ENCODE measurements around the gene ICE2.

ICE2 gene

DNA sequence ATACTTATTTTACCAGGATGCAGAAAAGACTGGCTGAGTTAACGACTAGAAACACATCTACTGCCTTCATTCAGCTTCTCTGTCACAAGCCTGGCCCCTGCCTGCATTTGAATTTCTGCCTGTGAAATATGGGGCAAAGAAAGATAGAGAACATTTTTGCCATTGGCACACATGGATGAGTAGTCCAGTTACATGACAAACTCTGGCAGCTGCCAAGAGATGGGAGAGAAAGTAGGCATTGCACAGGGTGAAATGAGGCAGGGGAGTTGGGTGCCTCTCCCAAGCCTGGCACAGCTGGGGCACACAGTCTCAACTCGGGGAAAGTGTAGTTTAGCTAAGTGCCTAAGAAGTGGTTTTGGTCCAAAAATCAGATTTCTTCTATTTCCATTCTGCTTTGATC lies 105.2 kb downstream of the ICE2 start:
- TF ChIP-seq, protein P1, sequence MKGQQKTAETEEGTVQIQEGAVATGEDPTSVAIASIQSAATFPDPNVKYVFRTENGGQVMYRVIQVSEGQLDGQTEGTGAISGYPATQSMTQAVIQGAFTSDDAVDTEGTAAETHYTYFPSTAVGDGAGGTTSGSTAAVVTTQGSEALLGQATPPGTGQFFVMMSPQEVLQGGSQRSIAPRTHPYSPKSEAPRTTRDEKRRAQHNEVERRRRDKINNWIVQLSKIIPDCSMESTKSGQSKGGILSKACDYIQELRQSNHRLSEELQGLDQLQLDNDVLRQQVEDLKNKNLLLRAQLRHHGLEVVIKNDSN (IDR thresholded peaks at IDR 0.05), result no peak
- TF ChIP-seq ZBTB7A (IDR thresholded peaks at IDR 0.05; ENCODE audit: low read depth) (no peak), EP300 (IDR thresholded peaks at IDR 0.05; ENCODE audit: borderline replicate concordance) (no peak), RAD21 (IDR thresholded peaks at IDR 0.05; ENCODE audit: low read depth) (no peak), YY1 (IDR thresholded peaks at IDR 0.05; ENCODE audit: low read depth) (no peak), CEBPB (IDR thresholded peaks at IDR 0.05) (no peak)

DNA sequence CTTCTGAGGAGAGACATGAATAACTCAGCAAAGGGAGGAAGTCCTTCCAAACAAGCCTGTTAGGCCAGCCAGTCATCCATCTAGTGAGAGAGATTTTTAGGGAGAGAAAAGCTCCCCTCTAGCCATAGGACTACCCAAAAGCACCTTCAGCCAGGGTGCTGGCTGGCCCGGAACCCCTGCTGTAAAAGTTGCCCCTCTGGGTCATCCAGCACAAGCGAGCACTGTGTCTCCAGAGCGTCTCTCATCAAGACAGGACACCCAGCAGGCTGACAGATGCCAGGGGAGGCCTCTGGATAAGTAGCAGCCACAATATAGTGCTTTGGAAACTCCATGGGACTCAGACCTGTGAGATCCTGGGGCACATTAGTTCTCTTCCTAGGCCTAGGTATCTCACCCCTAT lies 105.6 kb downstream of the ICE2 start:
- TF ChIP-seq CREB1 (IDR thresholded peaks at IDR 0.05; ENCODE audit: low read depth) (no peak), RAD21 (IDR thresholded peaks at IDR 0.05; ENCODE audit: low read depth) (no peak), NFIC (IDR thresholded peaks at IDR 0.05) (no peak), TEAD4 (IDR thresholded peaks at IDR 0.05) (no peak), TCF12 (IDR thresholded peaks at IDR 0.05; ENCODE audit: low read depth) (no peak), YY1 (IDR thresholded peaks at IDR 0.05; ENCODE audit: low read depth) (no peak), ZBTB7A (IDR thresholded peaks at IDR 0.05; ENCODE audit: low read depth) (no peak)
- TF ChIP-seq, protein P1 (IDR thresholded peaks at IDR 0.05), result no peak
- TF ChIP-seq, protein P2, sequence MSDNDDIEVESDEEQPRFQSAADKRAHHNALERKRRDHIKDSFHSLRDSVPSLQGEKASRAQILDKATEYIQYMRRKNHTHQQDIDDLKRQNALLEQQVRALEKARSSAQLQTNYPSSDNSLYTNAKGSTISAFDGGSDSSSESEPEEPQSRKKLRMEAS (IDR thresholded peaks at IDR 0.05), result no peak

DNA sequence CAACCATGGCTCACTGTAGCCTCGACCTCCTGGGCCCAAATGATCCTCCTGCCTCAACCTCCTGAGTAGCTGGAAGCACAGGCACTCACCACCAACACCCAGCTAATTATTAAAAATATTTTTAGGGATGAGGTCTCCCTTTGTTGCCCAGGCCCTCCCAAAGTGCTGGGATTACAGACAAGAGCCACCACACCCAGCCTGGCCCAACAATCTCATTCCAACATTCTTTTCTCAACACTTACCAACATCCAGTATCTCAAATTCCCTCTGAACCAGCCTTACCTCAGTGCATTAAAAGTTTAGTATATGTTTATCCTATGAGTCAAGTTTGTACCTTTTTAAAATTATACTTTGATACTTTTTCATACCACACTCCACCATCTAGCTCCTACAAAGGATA lies 106.2 kb downstream of the ICE2 start:
- TF ChIP-seq, protein P2 (IDR thresholded peaks at IDR 0.05), result no peak
- TF ChIP-seq CREB1 (IDR thresholded peaks at IDR 0.05; ENCODE audit: low read depth), result no peak
- 0 out of 2 replicates have a peak, but pooled peaks have one; percentile 7 for TF ChIP-seq TEAD4 (IDR thresholded peaks at IDR 0.05)
- no peak for TF ChIP-seq TAF1 (IDR thresholded peaks at IDR 0.05; ENCODE audit: low read depth)
- 0 out of 2 replicates have a peak, but pooled peaks have one; percentile 35 for TF ChIP-seq TCF12 (IDR thresholded peaks at IDR 0.05; ENCODE audit: low read depth)
- no peak for TF ChIP-seq ZBTB7A (IDR thresholded peaks at IDR 0.05; ENCODE audit: low read depth)

DNA sequence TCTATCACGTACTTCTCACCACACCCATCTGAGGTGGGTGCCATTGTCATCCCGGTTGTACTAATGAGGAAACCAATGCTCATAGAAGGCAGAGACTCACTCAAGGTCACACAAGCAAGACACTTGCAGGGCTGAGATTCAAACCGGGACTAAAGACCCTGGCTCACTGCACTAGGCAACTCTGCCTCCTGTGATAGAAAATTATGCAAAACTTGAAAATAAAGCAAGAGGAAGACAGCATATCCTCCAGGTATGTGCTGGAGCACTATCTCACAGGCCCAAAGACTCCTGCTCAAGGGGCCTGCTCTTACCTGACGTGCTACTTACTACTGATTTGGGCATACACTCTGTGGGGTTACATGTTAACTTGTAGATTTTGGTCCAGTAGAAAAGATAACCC lies 106.7 kb downstream of the ICE2 start:
- no peak for TF ChIP-seq FOXM1 (IDR thresholded peaks at IDR 0.05; ENCODE audit: borderline replicate concordance, low read depth)
- TF ChIP-seq NFIC (IDR thresholded peaks at IDR 0.05), result no peak
- no peak for TF ChIP-seq RAD21 (IDR thresholded peaks at IDR 0.05; ENCODE audit: low read depth)
- no peak for TF ChIP-seq YY1 (IDR thresholded peaks at IDR 0.05; ENCODE audit: low read depth)
- no peak for TF ChIP-seq CEBPB (IDR thresholded peaks at IDR 0.05)
- no peak for TF ChIP-seq TEAD4 (IDR thresholded peaks at IDR 0.05)
- TF ChIP-seq CREB1 (IDR thresholded peaks at IDR 0.05; ENCODE audit: low read depth), result no peak
- no peak for TF ChIP-seq EGR1 (IDR thresholded peaks at IDR 0.05)
- no peak for TF ChIP-seq TAF1 (IDR thresholded peaks at IDR 0.05; ENCODE audit: low read depth)
- TF ChIP-seq, protein P1 (IDR thresholded peaks at IDR 0.05), result no peak
- TF ChIP-seq, protein P2 (IDR thresholded peaks at IDR 0.05), result no peak

DNA sequence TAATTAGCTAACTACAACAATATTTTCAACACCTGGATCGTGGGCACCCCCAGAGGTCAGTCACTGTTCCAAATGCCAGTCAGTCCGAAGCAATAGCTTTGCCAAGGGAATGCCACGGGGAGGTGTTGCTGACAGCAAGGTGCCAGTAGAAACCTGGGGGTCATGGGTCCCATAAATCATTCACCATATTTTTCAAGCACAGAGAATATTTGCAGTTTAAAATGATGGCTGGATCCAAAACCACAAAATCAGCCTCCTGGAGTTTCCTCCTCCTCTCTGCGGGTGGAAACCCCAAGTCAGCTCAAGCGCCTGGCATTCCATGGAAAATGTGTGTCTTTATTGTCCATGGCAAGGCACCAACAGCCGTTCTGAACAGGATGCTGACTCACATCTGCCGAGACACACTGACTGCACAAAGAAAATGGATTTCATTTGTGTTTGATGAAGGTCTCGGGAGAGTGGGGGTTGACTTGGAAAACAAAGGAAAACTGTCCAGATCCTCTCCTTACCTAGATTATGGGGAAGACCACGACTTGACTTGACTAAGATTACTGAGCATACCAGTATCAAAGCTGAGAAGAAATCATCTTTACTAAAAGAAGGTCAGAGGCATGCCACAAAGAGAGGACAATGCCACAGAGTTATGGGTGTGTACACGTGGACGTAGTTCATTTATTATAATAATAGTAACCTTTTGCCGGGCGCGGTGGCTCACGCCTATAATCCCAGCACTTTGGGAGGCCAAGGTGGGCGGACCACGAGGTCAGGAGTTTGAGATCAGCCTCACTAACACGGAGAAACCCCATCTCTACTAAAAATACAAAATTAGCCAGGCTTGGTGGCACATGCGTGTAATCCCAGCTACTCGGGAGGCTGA lies 107.5 kb downstream of the ICE2 start:
- TF ChIP-seq, protein P2 (IDR thresholded peaks at IDR 0.05), result peak; percentile 64
- TF ChIP-seq, protein P1 (IDR thresholded peaks at IDR 0.05), result 0 out of 2 replicates have a peak, but pooled peaks have one; percentile 25
- TF ChIP-seq RAD21 (IDR thresholded peaks at IDR 0.05; ENCODE audit: low read depth) (peak; percentile 19; the same call in 1 of the 2 replicates), TAF1 (IDR thresholded peaks at IDR 0.05; ENCODE audit: low read depth) (no peak), TEAD4 (IDR thresholded peaks at IDR 0.05) (peak; percentile 98), YY1 (IDR thresholded peaks at IDR 0.05; ENCODE audit: low read depth) (peak; percentile 73), EP300 (IDR thresholded peaks at IDR 0.05; ENCODE audit: borderline replicate concordance) (peak; percentile 100), TCF12 (IDR thresholded peaks at IDR 0.05; ENCODE audit: low read depth) (peak; percentile 100), FOXM1 (IDR thresholded peaks at IDR 0.05; ENCODE audit: borderline replicate concordance, low read depth) (peak; percentile 99), CREB1 (IDR thresholded peaks at IDR 0.05; ENCODE audit: low read depth) (no peak), EGR1 (IDR thresholded peaks at IDR 0.05) (peak; percentile 17; the same call in 1 of the 2 replicates), NFIC (IDR thresholded peaks at IDR 0.05) (peak; percentile 99), CEBPB (IDR thresholded peaks at IDR 0.05) (peak; percentile 68), ZBTB7A (IDR thresholded peaks at IDR 0.05; ENCODE audit: low read depth) (no peak)
- TF ChIP-seq, protein P3, sequence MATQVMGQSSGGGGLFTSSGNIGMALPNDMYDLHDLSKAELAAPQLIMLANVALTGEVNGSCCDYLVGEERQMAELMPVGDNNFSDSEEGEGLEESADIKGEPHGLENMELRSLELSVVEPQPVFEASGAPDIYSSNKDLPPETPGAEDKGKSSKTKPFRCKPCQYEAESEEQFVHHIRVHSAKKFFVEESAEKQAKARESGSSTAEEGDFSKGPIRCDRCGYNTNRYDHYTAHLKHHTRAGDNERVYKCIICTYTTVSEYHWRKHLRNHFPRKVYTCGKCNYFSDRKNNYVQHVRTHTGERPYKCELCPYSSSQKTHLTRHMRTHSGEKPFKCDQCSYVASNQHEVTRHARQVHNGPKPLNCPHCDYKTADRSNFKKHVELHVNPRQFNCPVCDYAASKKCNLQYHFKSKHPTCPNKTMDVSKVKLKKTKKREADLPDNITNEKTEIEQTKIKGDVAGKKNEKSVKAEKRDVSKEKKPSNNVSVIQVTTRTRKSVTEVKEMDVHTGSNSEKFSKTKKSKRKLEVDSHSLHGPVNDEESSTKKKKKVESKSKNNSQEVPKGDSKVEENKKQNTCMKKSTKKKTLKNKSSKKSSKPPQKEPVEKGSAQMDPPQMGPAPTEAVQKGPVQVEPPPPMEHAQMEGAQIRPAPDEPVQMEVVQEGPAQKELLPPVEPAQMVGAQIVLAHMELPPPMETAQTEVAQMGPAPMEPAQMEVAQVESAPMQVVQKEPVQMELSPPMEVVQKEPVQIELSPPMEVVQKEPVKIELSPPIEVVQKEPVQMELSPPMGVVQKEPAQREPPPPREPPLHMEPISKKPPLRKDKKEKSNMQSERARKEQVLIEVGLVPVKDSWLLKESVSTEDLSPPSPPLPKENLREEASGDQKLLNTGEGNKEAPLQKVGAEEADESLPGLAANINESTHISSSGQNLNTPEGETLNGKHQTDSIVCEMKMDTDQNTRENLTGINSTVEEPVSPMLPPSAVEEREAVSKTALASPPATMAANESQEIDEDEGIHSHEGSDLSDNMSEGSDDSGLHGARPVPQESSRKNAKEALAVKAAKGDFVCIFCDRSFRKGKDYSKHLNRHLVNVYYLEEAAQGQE (IDR thresholded peaks at IDR 0.05; ENCODE audit: low read depth), result peak; percentile 35; the same call in 1 of the 2 replicates

DNA sequence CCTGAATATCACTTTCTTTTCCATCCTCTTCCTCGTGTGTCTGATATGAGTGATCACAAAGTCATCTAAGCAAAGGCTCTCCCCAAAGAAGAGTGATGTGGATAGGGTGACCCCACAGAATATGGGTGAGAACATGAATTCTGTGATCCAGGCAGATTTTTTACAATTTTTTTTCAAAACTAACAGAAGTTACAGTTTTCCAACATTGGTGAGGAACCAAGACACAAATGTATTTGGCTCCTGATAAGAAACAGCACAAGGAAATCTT lies 108.1 kb downstream of the ICE2 start:
- TF ChIP-seq TCF12 (IDR thresholded peaks at IDR 0.05; ENCODE audit: low read depth) (no peak), CREB1 (IDR thresholded peaks at IDR 0.05; ENCODE audit: low read depth) (no peak), TAF1 (IDR thresholded peaks at IDR 0.05; ENCODE audit: low read depth) (no peak), CEBPB (IDR thresholded peaks at IDR 0.05) (no peak), TEAD4 (IDR thresholded peaks at IDR 0.05) (no peak), NFIC (IDR thresholded peaks at IDR 0.05) (no peak), YY1 (IDR thresholded peaks at IDR 0.05; ENCODE audit: low read depth) (no peak), RAD21 (IDR thresholded peaks at IDR 0.05; ENCODE audit: low read depth) (no peak), FOXM1 (IDR thresholded peaks at IDR 0.05; ENCODE audit: borderline replicate concordance, low read depth) (no peak), EP300 (IDR thresholded peaks at IDR 0.05; ENCODE audit: borderline replicate concordance) (no peak)
- TF ChIP-seq, protein P1 (IDR thresholded peaks at IDR 0.05), result no peak
- TF ChIP-seq, protein P2 (IDR thresholded peaks at IDR 0.05), result no peak
- TF ChIP-seq, protein P3 (IDR thresholded peaks at IDR 0.05; ENCODE audit: low read depth), result no peak

Measured in Ishikawa (cell line).